Endodermal cell (in vitro differentiated cells): ENCODE measurements around the gene GRIK4. TPM values are rescaled to one million over a fixed set of nuclear protein-coding genes. Genes with fewer than 3 reads are reported as not detected.
A peak's percentile ranks its signal among the peaks of the same experiment; 100 is the strongest.

Experiments used
- DNase-seq: peaks from one replicate; pipeline ENCODE4 v3.0.0-alpha.2; 2017
- H3K27ac ChIP-seq: 2 replicates; pipeline ENCODE4 v1.5.1; 2013; ENCODE audit warnings: mild to moderate bottlenecking, low read depth, low read length, moderate library complexity
- H3K27me3 ChIP-seq: 2 replicates; pipeline ENCODE4 v1.6.1; 2013; ENCODE audit warnings: mild to moderate bottlenecking, low read length, moderate library complexity; ENCODE audit not compliant: insufficient read depth, control insufficient read depth, poor library complexity, severe bottlenecking
- H3K36me3 ChIP-seq: 2 replicates; pipeline ENCODE4 v1.7.0; 2013; ENCODE audit warnings: mild to moderate bottlenecking, low read length, moderate library complexity; ENCODE audit not compliant: control insufficient read depth, insufficient read depth
- H3K4me1 ChIP-seq: one replicate; pipeline ENCODE4 v1.7.0; 2013; ENCODE audit warnings: low read length; ENCODE audit not compliant: control insufficient read depth, insufficient read depth
- H3K4me3 ChIP-seq: 2 replicates; pipeline ENCODE4 v1.5.1; 2013; ENCODE audit warnings: mild to moderate bottlenecking, low read length, moderate library complexity
- H3K9ac ChIP-seq: 2 replicates; pipeline ENCODE4 v1.6.1; 2013; ENCODE audit warnings: mild to moderate bottlenecking, low read length, moderate library complexity; ENCODE audit not compliant: poor library complexity, severe bottlenecking; ENCODE audit errors: extremely low read depth
- H3K9me3 ChIP-seq: 2 replicates; pipeline ENCODE4 v1.6.1; 2013; ENCODE audit warnings: mild to moderate bottlenecking, low read length, moderate library complexity; ENCODE audit not compliant: control insufficient read depth
- H3K27ac Mint-ChIP-seq: 2 replicates; pipeline ENCODE4 v1.8.0; 2020; ENCODE audit warnings: mixed read lengths
- H3K27me3 Mint-ChIP-seq: 2 replicates; pipeline ENCODE4 v1.8.0; 2021; ENCODE audit warnings: mild to moderate bottlenecking, mixed read lengths; ENCODE audit not compliant: insufficient read depth
- H3K36me3 Mint-ChIP-seq: 2 replicates; pipeline ENCODE4 v1.8.0; 2020; ENCODE audit warnings: low read depth, mixed read lengths
- H3K4me1 Mint-ChIP-seq: 2 replicates; pipeline ENCODE4 v1.8.0; 2020; ENCODE audit warnings: mixed read lengths
- H3K4me3 Mint-ChIP-seq: 2 replicates; pipeline ENCODE4 v1.8.0; 2020; ENCODE audit warnings: mild to moderate bottlenecking, moderate library complexity, mixed read lengths
- H3K9me3 Mint-ChIP-seq: 2 replicates; pipeline ENCODE4 v1.8.0; 2020; ENCODE audit warnings: mild to moderate bottlenecking, mixed read lengths
- CTCF ChIP-seq: fragments of 200-600 bp; sonication (generic); conservative IDR thresholded peaks from 2 replicates; pipeline ENCODE4 v1.5.0; 2021; ENCODE audit warnings: antibody characterized with exemption, mild to moderate bottlenecking
- WGBS, 2 experiments: methylation state at CpG; one replicate each; pipeline versions ENCODE4 v1.1.5 to v1.1.7; 2013; ENCODE audit warnings: missing lambda C conversion rate in 2 of 2, mixed read lengths in 1 of 2; ENCODE audit not compliant: insufficient coverage in 1 of 2, insufficient read length in 1 of 2; 5-methylcytosine and 5-hydroxymethylcytosine counted together
- total RNA-seq, 2 donors: library from RNA; stranded (reverse); fragmentation: NEBNext Ultra II Directional in 1 of 2; extraction: Animal tissue kit (Norgen Biotek cat#: 25700) in 1 of 2; gene quantifications; 2 replicates in 1 of 2; 3 replicates in 1 of 2; pipeline ENCODE4 v1.2.1, GENCODE V29; 2021

GRIK4 gene
- total RNA-seq, 2 donors from 2014 or later: 1.7 to 3.5 TPM

DNA sequence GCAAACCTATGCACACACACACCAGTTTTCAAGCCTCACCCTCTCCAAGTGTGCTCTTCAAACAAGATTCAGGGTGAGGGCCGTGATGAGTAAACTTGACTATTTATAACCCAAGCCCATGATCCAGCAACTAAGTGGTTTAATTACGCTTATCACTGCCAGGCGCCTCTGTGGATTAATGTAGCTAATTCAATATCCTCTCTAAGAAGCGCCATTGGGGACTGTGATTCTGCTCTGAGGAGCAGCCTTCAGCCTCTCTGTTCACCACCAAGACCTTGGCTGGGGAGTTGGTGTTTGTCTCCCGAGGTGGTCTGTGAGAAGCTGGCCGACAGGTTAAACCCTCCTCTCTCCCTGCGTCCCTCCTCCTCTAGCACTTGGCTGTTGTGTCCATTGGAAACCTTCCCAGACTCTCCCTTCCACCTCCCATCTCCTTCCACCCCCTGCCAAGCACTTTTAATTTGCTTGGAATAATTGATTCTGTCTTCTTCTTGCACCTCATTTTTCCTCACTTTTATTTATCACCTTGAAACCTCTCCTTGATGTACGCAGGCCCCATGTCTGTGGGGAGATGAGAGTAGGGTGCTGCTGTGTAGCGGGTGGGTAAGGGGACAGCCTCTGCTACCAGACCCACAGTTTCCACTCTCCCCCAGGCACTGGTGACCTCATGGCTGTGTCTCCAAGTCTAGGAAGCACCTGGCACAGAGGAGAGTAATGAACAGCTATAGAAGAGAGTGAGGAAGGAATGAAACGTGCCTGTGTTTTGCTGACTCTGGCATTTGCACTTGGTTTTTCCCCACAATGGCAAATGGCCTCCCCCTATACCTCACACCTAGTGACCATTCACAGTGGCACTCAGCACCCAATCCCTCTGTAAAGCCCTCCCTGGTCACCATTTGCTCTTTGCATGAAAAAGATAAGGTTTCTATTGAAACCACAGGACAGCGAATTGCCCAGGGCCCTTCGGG, 236.6 kb downstream of the GRIK4 start:
- H3K4me1 ChIP-seq: no peaks in the 10 kb centered on the region
- peak overlapping the region; percentile 2 for H3K27ac Mint-ChIP-seq
- no peaks in the 10 kb centered on the region for H3K36me3 ChIP-seq
- H3K4me3 ChIP-seq: no peak overlapping the region
- no peak overlapping the region for H3K4me3 Mint-ChIP-seq
- DNase-seq: no peak
- H3K4me1 Mint-ChIP-seq: peaks cover 9% of the 10 kb centered on the region
- peaks cover 3% of the 10 kb centered on the region for H3K27me3 Mint-ChIP-seq
- H3K9ac ChIP-seq: no peak overlapping the region
- TF ChIP-seq CTCF: no peak
- no peaks in the 10 kb centered on the region for H3K27me3 ChIP-seq
- no peaks in the 10 kb centered on the region for H3K9me3 ChIP-seq
- H3K9me3 Mint-ChIP-seq: no peaks in the 10 kb centered on the region
- H3K27ac ChIP-seq: no peak overlapping the region
- 92% methylated on average over 8 to 12 of the region's 12 CpGs for WGBS, 2 experiments
- H3K36me3 Mint-ChIP-seq: no peaks in the 10 kb centered on the region

DNA sequence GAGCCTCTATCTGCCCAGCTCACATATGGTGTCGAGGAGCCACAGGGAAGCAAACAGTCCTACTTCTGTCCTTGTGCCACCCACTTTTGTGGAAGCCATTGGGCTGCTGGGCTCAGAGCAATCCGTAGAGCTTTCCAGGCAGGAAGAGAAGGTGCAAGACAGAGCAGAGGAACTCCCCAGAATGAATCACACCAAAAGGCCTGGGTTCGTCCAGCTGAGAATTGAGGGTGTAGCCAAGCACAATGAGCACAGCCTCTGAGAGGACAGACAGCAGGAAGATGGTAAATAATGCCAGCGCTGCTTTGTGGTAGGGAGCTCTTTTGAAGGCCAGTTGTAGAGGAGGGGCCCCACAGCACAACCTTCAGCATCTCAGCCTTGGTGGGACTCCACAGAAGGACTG, 237.8 kb downstream of the GRIK4 start:
- WGBS, 2 experiments: 83 to 89% methylated on average over 2 to 4 of the region's 4 CpGs
- Histone ChIP-seq H3K9ac (no peak overlapping the region), H3K9me3 (no peaks in the 10 kb centered on the region), H3K36me3 (no peaks in the 10 kb centered on the region), H3K4me3 (no peak overlapping the region), H3K27me3 (no peaks in the 10 kb centered on the region), H3K4me1 (no peaks in the 10 kb centered on the region), H3K27ac (no peak overlapping the region)
- Mint-ChIP-seq H3K4me3 (no peak overlapping the region), H3K4me1 (peaks cover 9% of the 10 kb centered on the region), H3K9me3 (no peaks in the 10 kb centered on the region), H3K36me3 (no peaks in the 10 kb centered on the region), H3K27me3 (peaks cover 3% of the 10 kb centered on the region), H3K27ac (no peak overlapping the region)
- no peak for TF ChIP-seq CTCF
- DNase-seq: no peak

DNA sequence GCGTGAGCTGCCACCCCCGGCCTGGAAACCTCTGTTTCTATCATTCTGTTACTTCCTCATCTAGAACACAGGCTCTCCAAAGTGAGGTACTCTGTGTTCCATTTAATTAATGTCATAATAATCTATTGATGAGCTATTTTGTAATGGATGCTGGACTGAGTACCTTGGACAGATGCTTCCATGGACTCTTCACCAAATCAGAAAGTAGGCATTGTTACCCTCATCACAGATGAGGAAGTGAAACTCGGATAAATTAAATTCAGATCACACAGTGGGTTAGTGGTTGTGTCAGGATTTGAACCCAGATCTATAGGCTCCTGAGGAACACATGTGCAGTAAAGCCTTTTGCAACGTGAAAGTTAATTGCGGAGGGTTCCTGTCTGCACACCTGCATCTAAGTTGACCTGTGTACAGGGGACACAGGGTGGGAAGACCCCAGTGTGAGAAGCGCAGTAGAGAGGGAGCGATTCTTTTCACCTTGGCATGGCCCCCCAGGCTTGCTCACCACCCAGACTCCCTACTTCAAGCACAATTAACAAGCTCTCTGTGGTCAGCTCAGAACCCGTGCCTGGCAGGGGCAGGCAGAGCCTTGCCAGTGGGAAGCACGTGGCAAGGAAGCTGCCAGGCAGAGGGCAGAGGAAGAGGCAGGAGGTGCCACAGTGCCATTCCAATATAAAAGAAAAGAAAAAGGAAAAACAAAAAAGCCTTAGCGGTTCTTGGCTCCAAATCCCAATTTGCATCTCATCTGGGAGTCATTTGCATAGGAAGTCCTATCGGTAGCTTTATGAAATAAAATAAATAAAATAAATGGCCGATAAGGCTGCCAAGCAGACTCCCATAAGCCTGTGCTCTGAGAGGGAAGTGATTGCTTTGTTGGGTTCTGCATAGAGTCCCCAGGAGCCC, 239.3 kb downstream of the GRIK4 start:
- TF ChIP-seq CTCF: no peak
- no peak overlapping the region for H3K27ac Mint-ChIP-seq
- no peaks in the 10 kb centered on the region for H3K36me3 ChIP-seq
- H3K27ac ChIP-seq: no peak overlapping the region
- H3K4me3 ChIP-seq: no peak overlapping the region
- H3K4me3 Mint-ChIP-seq: no peak overlapping the region
- H3K4me1 ChIP-seq: no peaks in the 10 kb centered on the region
- H3K27me3 ChIP-seq: no peaks in the 10 kb centered on the region
- no peak overlapping the region for H3K9ac ChIP-seq
- 88 to 93% methylated on average over 8 to 12 of the region's 12 CpGs for WGBS, 2 experiments
- DNase-seq: no peak
- H3K27me3 Mint-ChIP-seq: peaks cover 3% of the 10 kb centered on the region
- no peaks in the 10 kb centered on the region for H3K36me3 Mint-ChIP-seq
- H3K4me1 Mint-ChIP-seq: peaks cover 9% of the 10 kb centered on the region
- no peaks in the 10 kb centered on the region for H3K9me3 Mint-ChIP-seq
- no peaks in the 10 kb centered on the region for H3K9me3 ChIP-seq
